ENCODE measurements around the gene ACP4.
"Not testable (repeated sequence)": the region's sequence is repeated elsewhere in the genome, so short reads cannot be mapped to it uniquely, and the experiment has no call there.

The ACP4 gene

GRCh38 chr19:50790396-50790795, at the start of gene ACP4:
Gene ACP4, plus strand, starts transcription at chr19:50790415. Its CDS starts 0 bp downstream, at chr19:50790415.
- no peak within 1 kb of the TSS for H3K27ac ChIP-seq
- no peak for DNase-seq (ENCODE audit: low read depth, low spot score)

- no peak for DNase-seq (ENCODE audit: low read depth, low spot score)
- H3K27ac ChIP-seq: no peak overlapping the region
Measured at GRCh38 chr19:50741179-50741933, 48.9 kb upstream of the ACP4 start.

- H3K27ac ChIP-seq: no peak overlapping the region
- DNase-seq (ENCODE audit: low read depth, low spot score): no peak
Measured at GRCh38 chr19:50743537-50743936, 46.7 kb upstream of the ACP4 start.

- no peak overlapping the region for H3K27ac ChIP-seq
- no peak for DNase-seq (ENCODE audit: low read depth, low spot score)
Measured at GRCh38 chr19:50745221-50745620, 45.0 kb upstream of the ACP4 start.

- not testable (repeated sequence) for H3K27ac ChIP-seq; DNase-seq (ENCODE audit: low read depth, low spot score)
Measured at GRCh38 chr19:50747141-50747540, 43.1 kb upstream of the ACP4 start.

- no peak for DNase-seq (ENCODE audit: low read depth, low spot score)
- H3K27ac ChIP-seq: no peak overlapping the region
Measured at GRCh38 chr19:50749490-50749889, 40.7 kb upstream of the ACP4 start.

GRCh38 chr19:50750010-50750409, 40.2 kb upstream of the ACP4 start:
- no peak for DNase-seq (ENCODE audit: low read depth, low spot score)
- H3K27ac ChIP-seq: no peak overlapping the region

GRCh38 chr19:50753879-50754278, 36.3 kb upstream of the ACP4 start:
- DNase-seq (ENCODE audit: low read depth, low spot score): no peak
- no peak overlapping the region for H3K27ac ChIP-seq

- H3K27ac ChIP-seq; DNase-seq (ENCODE audit: low read depth, low spot score): not testable (repeated sequence)
Measured at GRCh38 chr19:50756244-50756643, 34.0 kb upstream of the ACP4 start.

GRCh38 chr19:50757624-50758023, 32.6 kb upstream of the ACP4 start:
- H3K27ac ChIP-seq; DNase-seq (ENCODE audit: low read depth, low spot score): not testable (repeated sequence)

- H3K27ac ChIP-seq; DNase-seq (ENCODE audit: low read depth, low spot score): not testable (repeated sequence)
Measured at GRCh38 chr19:50759076-50759475, 31.1 kb upstream of the ACP4 start.

GRCh38 chr19:50759886-50760285, 30.3 kb upstream of the ACP4 start:
- DNase-seq (ENCODE audit: low read depth, low spot score): no peak
- H3K27ac ChIP-seq: no peak overlapping the region

GRCh38 chr19:50761501-50761900, 28.7 kb upstream of the ACP4 start:
- not testable (repeated sequence) for DNase-seq (ENCODE audit: low read depth, low spot score)

GRCh38 chr19:50763521-50763920, 26.7 kb upstream of the ACP4 start:
- H3K27ac ChIP-seq; DNase-seq (ENCODE audit: low read depth, low spot score): not testable (repeated sequence)

More at GRCh38 chr19:50761501-50761900, 28.7 kb upstream of the ACP4 start:
- H3K27ac ChIP-seq: not testable (repeated sequence)

GRCh38 chr19:50764409-50764808, 25.8 kb upstream of the ACP4 start:
- DNase-seq (ENCODE audit: low read depth, low spot score): no peak
- H3K27ac ChIP-seq: no peak overlapping the region

GRCh38 chr19:50766746-50767145, 23.5 kb upstream of the ACP4 start:
- H3K27ac ChIP-seq; DNase-seq (ENCODE audit: low read depth, low spot score): not testable (repeated sequence)

GRCh38 chr19:50767263-50767662, 23.0 kb upstream of the ACP4 start:
- not testable (repeated sequence) for DNase-seq (ENCODE audit: low read depth, low spot score); H3K27ac ChIP-seq

- no peak overlapping the region for H3K27ac ChIP-seq
- no peak for DNase-seq (ENCODE audit: low read depth, low spot score)
Measured at GRCh38 chr19:50768277-50768676, 21.9 kb upstream of the ACP4 start.

- not testable (repeated sequence) for H3K27ac ChIP-seq; DNase-seq (ENCODE audit: low read depth, low spot score)
Measured at GRCh38 chr19:50770164-50770563, 20.1 kb upstream of the ACP4 start, which contains the start of gene GPR32. Gene GPR32, plus strand, starts transcription at chr19:50770464. Its CDS starts 137 bp downstream, at chr19:50770601.

- DNase-seq (ENCODE audit: low read depth, low spot score): no peak
- no peak overlapping the region for H3K27ac ChIP-seq
Measured at GRCh38 chr19:50770888-50771287, 19.3 kb upstream of the ACP4 start.

GRCh38 chr19:50772476-50772875, 17.7 kb upstream of the ACP4 start:
- no peak overlapping the region for H3K27ac ChIP-seq
- no peak for DNase-seq (ENCODE audit: low read depth, low spot score)

GRCh38 chr19:50772912-50773311, 17.3 kb upstream of the ACP4 start:
- DNase-seq (ENCODE audit: low read depth, low spot score): not testable (repeated sequence)

More at GRCh38 chr19:50772912-50773311, 17.3 kb upstream of the ACP4 start:
- H3K27ac ChIP-seq: not testable (repeated sequence)
